Liver (tissue), 9 donors: ENCODE results near the gene KDM2A. TPM values are rescaled to one million over a fixed set of nuclear protein-coding genes. Genes with fewer than 3 reads are reported as not detected.
A peak's percentile ranks its signal among the peaks of the same experiment; 100 is the strongest.

Experiments
- DNase-seq: peaks from one replicate; pipeline ENCODE4 v3.0.0-alpha.2; 2017; ENCODE audit warnings: low spot score
- H3K27ac ChIP-seq, 2 donors: one replicate each; pipeline ENCODE4 v1.7.0; 2013; ENCODE audit warnings: inconsistent platforms in 2 of 2, low read length in 2 of 2, control low read depth in 1 of 2, low read depth in 1 of 2, mild to moderate bottlenecking in 1 of 2
- H3K27me3 ChIP-seq, 4 donors: one replicate each; pipeline versions ENCODE4 v1.6.1 to v1.7.0; 2013; ENCODE audit warnings: low read length in 3 of 4, inconsistent platforms in 1 of 4, mild to moderate bottlenecking in 1 of 4, moderate library complexity in 1 of 4; ENCODE audit not compliant: control insufficient read depth in 4 of 4, insufficient read depth in 4 of 4
- H3K36me3 ChIP-seq, 4 donors: one replicate each; pipeline versions ENCODE4 v1.6.1 to v1.7.0; 2013; ENCODE audit warnings: low read length in 3 of 4, mild to moderate bottlenecking in 3 of 4, low read depth in 1 of 4, moderate library complexity in 1 of 4; ENCODE audit not compliant: control insufficient read depth in 4 of 4, insufficient read depth in 3 of 4
- H3K4me1 ChIP-seq, 4 donors: one replicate each; pipeline versions ENCODE4 v1.6.1 to v1.7.0; 2013; ENCODE audit warnings: low read length in 3 of 4, mild to moderate bottlenecking in 3 of 4, moderate library complexity in 1 of 4; ENCODE audit not compliant: control insufficient read depth in 4 of 4, insufficient read depth in 4 of 4
- H3K4me3 ChIP-seq, 3 donors: one replicate each; pipeline versions ENCODE4 v1.6.1 to v1.7.0; 2013; ENCODE audit warnings: low read length in 3 of 3, control low read depth in 1 of 3, low read depth in 1 of 3, mild to moderate bottlenecking in 1 of 3
- H3K9ac ChIP-seq, 2 donors: one replicate each; pipeline ENCODE4 v1.7.0; 2013; ENCODE audit warnings: low read length in 2 of 2, mild to moderate bottlenecking in 2 of 2, moderate library complexity in 2 of 2, control low read depth in 1 of 2, low read depth in 1 of 2
- H3K9me3 ChIP-seq, 4 donors: one replicate each; pipeline versions ENCODE4 v1.6.1 to v1.7.0; 2013; ENCODE audit warnings: low read length in 3 of 4; ENCODE audit not compliant: control insufficient read depth in 4 of 4
- EGR1 ChIP-seq, 2 donors: IDR thresholded peaks; 2 replicates each; pipeline ENCODE4 v1.6.1; 2016 to 2018; ENCODE audit warnings: antibody characterized with exemption in 2 of 2, low read depth in 2 of 2
- FOXA1 ChIP-seq: IDR thresholded peaks from 2 replicates; pipeline ENCODE4 v1.6.1; 2016; ENCODE audit warnings: antibody characterized with exemption
- FOXA2 ChIP-seq: IDR thresholded peaks from 2 replicates; pipeline ENCODE4 v1.6.1; 2016; ENCODE audit warnings: antibody characterized with exemption
- GABPA ChIP-seq, 2 donors: IDR thresholded peaks in 1 of 2; conservative IDR thresholded peaks in 1 of 2; 2 replicates each; pipeline ENCODE4 v1.6.1; 2016; ENCODE audit warnings: antibody characterized with exemption in 2 of 2, mild to moderate bottlenecking in 1 of 2, moderate library complexity in 1 of 2
- HNF4A ChIP-seq, 2 donors: conservative IDR thresholded peaks; 2 replicates each; pipeline ENCODE4 v1.6.1; 2016; ENCODE audit warnings: antibody characterized with exemption in 2 of 2, mild to moderate bottlenecking in 2 of 2
- HNF4G ChIP-seq: IDR thresholded peaks from 2 replicates; pipeline ENCODE4 v1.6.1; 2016; ENCODE audit warnings: antibody characterized with exemption
- JUND ChIP-seq, 2 donors: IDR thresholded peaks; 2 replicates each; pipeline ENCODE4 v1.6.1; 2016; ENCODE audit warnings: antibody characterized with exemption in 2 of 2
- NR2F2 ChIP-seq: IDR thresholded peaks from 2 replicates; pipeline ENCODE4 v1.6.1; 2016; ENCODE audit warnings: antibody characterized with exemption
- RAD21 ChIP-seq, 2 donors: IDR thresholded peaks; 2 replicates each; pipeline ENCODE4 v1.6.1; 2016; ENCODE audit warnings: antibody characterized with exemption in 2 of 2, mild to moderate bottlenecking in 2 of 2
- RXRA ChIP-seq, 2 donors: IDR thresholded peaks; 2 replicates each; pipeline ENCODE4 v1.6.1; 2017 to 2018; ENCODE audit warnings: antibody characterized with exemption in 2 of 2, mild to moderate bottlenecking in 1 of 2
- SP1 ChIP-seq: IDR thresholded peaks from 2 replicates; pipeline ENCODE4 v1.6.1; 2018; ENCODE audit warnings: antibody characterized with exemption, mild to moderate bottlenecking
- TAF1 ChIP-seq: conservative IDR thresholded peaks from 2 replicates; pipeline ENCODE4 v1.6.1; 2016; ENCODE audit warnings: antibody characterized with exemption, mild to moderate bottlenecking
- YY1 ChIP-seq: IDR thresholded peaks from 2 replicates; pipeline ENCODE4 v1.6.1; 2016; ENCODE audit warnings: antibody characterized with exemption, mild to moderate bottlenecking
- WGBS: extraction: QIAGEN DNeasy Blood & Tissue Kit; methylation state at CpG from one replicate; pipeline ENCODE4 v1.1.7; 2013; 5-methylcytosine and 5-hydroxymethylcytosine counted together
- polyA plus RNA-seq, 2 donors: library from polyadenylated mRNA; stranded (reverse) in 1 of 2; unstranded in 1 of 2; fragments of 200-250 nt in 1 of 2; fragments of >200 nt in 1 of 2; fragmentation: Nextera tagmentation in 1 of 2; extraction: Ambion mirVana in 1 of 2; gene quantifications; one replicate each; pipeline versions ENCODE4 v1.2.1 to v1.2.3, GENCODE V29; 2013 to 2015
- total RNA-seq, 2 donors: library from RNA; depleted of rRNA; stranded (reverse); fragments of >200 nt; gene quantifications; one replicate each; pipeline ENCODE4 v1.2.3, GENCODE V29; 2014
- TF ChIP-seq, protein P1 (sequence below): fragments of 150-350 bp; IDR thresholded peaks from 2 replicates; pipeline ENCODE4 v1.5.1; 2017; ENCODE audit warnings: improper control_type of control experiment, low read depth, low read length; ENCODE audit not compliant: missing input control
- TF ChIP-seq, protein P2 (sequence below): IDR thresholded peaks from 2 replicates; pipeline ENCODE4 v1.6.1; 2016; ENCODE audit warnings: antibody characterized with exemption
- TF ChIP-seq, protein P3 (sequence below): IDR thresholded peaks from 2 replicates; pipeline ENCODE4 v1.6.1; 2016; ENCODE audit warnings: antibody characterized with exemption
- TF ChIP-seq, protein P4 (sequence below): IDR thresholded peaks from 2 replicates; pipeline ENCODE4 v1.6.1; 2016; ENCODE audit warnings: antibody characterized with exemption, mild to moderate bottlenecking
- donor health status: healthy.
- donor health status: healthy.
- donor health status: healthy.
- donor health status: healthy.
- donor health status: healthy.

The KDM2A gene
- total and polyA plus RNA-seq, 4 donors: 8.3 to 44.9 (median 22.4) TPM

DNA sequence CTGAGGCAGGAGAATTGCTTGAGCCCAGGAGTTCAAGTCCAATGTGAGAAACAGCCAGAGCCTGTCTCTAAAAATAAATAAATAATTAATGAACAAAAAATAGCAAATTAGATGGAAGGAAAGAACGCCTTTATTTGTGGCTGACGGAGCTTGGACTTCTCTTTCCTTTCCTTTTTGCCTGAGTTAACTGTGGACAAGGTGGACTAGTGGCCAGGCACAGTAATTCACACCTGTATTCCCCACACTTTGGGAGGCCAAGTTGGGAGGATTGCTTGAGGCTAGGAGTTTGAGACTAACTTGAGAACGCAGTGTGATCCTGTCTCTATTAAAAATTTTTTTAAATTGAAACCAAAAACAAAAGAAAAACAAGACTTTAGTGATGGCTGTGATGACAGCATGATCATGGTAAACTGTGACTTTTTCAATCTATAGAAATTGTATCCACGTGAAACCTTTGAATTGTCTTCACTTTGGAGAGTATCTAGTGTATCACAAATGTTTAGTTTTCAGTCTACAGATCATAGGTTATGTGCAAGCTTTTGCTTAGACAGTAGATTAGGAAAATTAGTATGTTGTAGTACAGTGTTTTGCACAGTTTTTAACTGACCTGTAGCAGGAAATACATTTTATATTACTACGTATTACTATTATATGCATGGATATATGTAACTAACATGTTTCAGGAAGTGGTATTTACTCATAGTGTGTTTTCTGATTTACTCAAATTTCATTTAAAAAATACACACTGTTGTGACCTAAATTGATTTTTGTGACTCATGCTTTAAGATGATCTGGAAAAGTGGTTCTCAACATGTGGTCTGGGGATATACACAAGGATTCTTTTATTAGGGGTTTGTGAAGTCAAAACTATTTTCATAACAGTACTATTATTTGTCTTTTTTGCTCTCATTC lies 42.1 kb downstream of the KDM2A start:
- TF ChIP-seq, protein P1, sequence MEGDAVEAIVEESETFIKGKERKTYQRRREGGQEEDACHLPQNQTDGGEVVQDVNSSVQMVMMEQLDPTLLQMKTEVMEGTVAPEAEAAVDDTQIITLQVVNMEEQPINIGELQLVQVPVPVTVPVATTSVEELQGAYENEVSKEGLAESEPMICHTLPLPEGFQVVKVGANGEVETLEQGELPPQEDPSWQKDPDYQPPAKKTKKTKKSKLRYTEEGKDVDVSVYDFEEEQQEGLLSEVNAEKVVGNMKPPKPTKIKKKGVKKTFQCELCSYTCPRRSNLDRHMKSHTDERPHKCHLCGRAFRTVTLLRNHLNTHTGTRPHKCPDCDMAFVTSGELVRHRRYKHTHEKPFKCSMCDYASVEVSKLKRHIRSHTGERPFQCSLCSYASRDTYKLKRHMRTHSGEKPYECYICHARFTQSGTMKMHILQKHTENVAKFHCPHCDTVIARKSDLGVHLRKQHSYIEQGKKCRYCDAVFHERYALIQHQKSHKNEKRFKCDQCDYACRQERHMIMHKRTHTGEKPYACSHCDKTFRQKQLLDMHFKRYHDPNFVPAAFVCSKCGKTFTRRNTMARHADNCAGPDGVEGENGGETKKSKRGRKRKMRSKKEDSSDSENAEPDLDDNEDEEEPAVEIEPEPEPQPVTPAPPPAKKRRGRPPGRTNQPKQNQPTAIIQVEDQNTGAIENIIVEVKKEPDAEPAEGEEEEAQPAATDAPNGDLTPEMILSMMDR: peak; percentile 11
- no peak for TF ChIP-seq TAF1
- no peak for TF ChIP-seq FOXA1
- no peak for TF ChIP-seq NR2F2
- TF ChIP-seq RAD21 (IDR thresholded peaks at IDR 0.05): no peak
- no peak for TF ChIP-seq RXRA (IDR thresholded peaks at IDR 0.05)
- TF ChIP-seq YY1: no peak
- TF ChIP-seq, protein P2, sequence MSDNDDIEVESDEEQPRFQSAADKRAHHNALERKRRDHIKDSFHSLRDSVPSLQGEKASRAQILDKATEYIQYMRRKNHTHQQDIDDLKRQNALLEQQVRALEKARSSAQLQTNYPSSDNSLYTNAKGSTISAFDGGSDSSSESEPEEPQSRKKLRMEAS: no peak
- no peak overlapping the region for H3K27ac ChIP-seq
- H3K4me1 ChIP-seq: peaks cover 0 to 4% (median 1%) of the 10 kb centered on the region in 4 donors
- H3K4me3 ChIP-seq: no peak overlapping the region
- no peak overlapping the region for H3K9ac ChIP-seq
- no peak for DNase-seq
- 88% methylated on average over 5 of the region's 5 CpGs for WGBS
- no peaks in the 10 kb centered on the region for H3K27me3 ChIP-seq
- peaks cover 0 to 3% (median under 1%) of the 10 kb centered on the region in 4 donors for H3K36me3 ChIP-seq
- H3K9me3 ChIP-seq: no peaks in the 10 kb centered on the region

DNA sequence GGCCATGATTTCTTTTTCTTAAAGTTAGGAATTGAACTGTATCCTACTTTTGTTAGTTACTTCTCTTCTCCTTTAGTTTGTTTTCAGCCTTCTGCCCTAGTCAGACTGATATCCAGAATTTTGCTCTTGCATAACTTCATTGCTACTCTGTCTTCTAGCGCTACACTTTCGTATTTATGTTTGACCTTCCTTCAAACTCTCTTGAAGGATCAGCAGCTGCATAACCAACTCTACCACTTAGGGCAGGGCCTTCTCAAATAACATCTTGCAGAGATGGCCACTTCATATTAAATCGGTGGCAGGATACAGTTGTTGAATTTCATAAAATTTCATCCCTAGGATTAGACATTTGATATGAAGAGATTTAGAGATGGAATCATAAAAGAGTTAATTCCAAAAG lies 43.9 kb downstream of the KDM2A start:
- no peak overlapping the region for H3K9ac ChIP-seq
- TF ChIP-seq, protein P3, sequence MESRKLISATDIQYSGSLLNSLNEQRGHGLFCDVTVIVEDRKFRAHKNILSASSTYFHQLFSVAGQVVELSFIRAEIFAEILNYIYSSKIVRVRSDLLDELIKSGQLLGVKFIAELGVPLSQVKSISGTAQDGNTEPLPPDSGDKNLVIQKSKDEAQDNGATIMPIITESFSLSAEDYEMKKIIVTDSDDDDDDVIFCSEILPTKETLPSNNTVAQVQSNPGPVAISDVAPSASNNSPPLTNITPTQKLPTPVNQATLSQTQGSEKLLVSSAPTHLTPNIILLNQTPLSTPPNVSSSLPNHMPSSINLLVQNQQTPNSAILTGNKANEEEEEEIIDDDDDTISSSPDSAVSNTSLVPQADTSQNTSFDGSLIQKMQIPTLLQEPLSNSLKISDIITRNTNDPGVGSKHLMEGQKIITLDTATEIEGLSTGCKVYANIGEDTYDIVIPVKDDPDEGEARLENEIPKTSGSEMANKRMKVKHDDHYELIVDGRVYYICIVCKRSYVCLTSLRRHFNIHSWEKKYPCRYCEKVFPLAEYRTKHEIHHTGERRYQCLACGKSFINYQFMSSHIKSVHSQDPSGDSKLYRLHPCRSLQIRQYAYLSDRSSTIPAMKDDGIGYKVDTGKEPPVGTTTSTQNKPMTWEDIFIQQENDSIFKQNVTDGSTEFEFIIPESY: no peak
- TF ChIP-seq GABPA (IDR thresholded peaks at IDR 0.05 in 1 of 2, conservative IDR thresholded peaks at IDR 0.05 in 1 of 2) (no peak), TAF1 (no peak), EGR1 (IDR thresholded peaks at IDR 0.05; ENCODE audit: low read depth in 2 of 2) (no peak), HNF4A (conservative IDR thresholded peaks at IDR 0.05) (no peak), NR2F2 (no peak), HNF4G (no peak), FOXA2 (no peak), JUND (IDR thresholded peaks at IDR 0.05) (no peak), SP1 (no peak), YY1 (no peak)
- TF ChIP-seq, protein P2: no peak
- TF ChIP-seq, protein P1: no peak
- TF ChIP-seq, protein P4, sequence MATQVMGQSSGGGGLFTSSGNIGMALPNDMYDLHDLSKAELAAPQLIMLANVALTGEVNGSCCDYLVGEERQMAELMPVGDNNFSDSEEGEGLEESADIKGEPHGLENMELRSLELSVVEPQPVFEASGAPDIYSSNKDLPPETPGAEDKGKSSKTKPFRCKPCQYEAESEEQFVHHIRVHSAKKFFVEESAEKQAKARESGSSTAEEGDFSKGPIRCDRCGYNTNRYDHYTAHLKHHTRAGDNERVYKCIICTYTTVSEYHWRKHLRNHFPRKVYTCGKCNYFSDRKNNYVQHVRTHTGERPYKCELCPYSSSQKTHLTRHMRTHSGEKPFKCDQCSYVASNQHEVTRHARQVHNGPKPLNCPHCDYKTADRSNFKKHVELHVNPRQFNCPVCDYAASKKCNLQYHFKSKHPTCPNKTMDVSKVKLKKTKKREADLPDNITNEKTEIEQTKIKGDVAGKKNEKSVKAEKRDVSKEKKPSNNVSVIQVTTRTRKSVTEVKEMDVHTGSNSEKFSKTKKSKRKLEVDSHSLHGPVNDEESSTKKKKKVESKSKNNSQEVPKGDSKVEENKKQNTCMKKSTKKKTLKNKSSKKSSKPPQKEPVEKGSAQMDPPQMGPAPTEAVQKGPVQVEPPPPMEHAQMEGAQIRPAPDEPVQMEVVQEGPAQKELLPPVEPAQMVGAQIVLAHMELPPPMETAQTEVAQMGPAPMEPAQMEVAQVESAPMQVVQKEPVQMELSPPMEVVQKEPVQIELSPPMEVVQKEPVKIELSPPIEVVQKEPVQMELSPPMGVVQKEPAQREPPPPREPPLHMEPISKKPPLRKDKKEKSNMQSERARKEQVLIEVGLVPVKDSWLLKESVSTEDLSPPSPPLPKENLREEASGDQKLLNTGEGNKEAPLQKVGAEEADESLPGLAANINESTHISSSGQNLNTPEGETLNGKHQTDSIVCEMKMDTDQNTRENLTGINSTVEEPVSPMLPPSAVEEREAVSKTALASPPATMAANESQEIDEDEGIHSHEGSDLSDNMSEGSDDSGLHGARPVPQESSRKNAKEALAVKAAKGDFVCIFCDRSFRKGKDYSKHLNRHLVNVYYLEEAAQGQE: no peak
- 89% methylated on average over 3 of the region's 3 CpGs for WGBS
- no peak overlapping the region for H3K4me3 ChIP-seq
- H3K36me3 ChIP-seq: peaks cover 0 to 3% (median under 1%) of the 10 kb centered on the region in 4 donors
- H3K27me3 ChIP-seq: no peaks in the 10 kb centered on the region
- no peaks in the 10 kb centered on the region for H3K9me3 ChIP-seq
- peaks cover 0 to 12% (median 4%) of the 10 kb centered on the region in 4 donors for H3K4me1 ChIP-seq
- H3K27ac ChIP-seq: no peak overlapping the region
- DNase-seq: no peak
